DND-41 (cell line): Measurements from ENCODE around the gene JRKL.

Experiments used
- ATAC-seq: fragments of 200-7000 bp; cut with Tn5 transposase; 3 replicates; pipeline ENCODE4 v1.9.1; 2021; ENCODE audit warnings: low read depth; ENCODE audit not compliant: insufficient read depth
- DNase-seq: peaks from one replicate; pipeline ENCODE4 v3.0.0-alpha.2; 2020
- H2AFZ ChIP-seq: 2 replicates; pipeline ENCODE4 v1.6.0; 2012; ENCODE audit warnings: low read depth, low read length
- H3K27ac ChIP-seq: 2 replicates; pipeline ENCODE4 v1.5.1; 2012; ENCODE audit warnings: low read length, inconsistent platforms
- H3K27me3 ChIP-seq: fragments of 200-600 bp; sonication (generic); 2 replicates; pipeline ENCODE4 v1.6.0; 2012; ENCODE audit warnings: low read length, mild to moderate bottlenecking, inconsistent platforms; ENCODE audit not compliant: insufficient read depth, poor library complexity
- H3K36me3 ChIP-seq: 2 replicates; pipeline ENCODE4 v1.5.1; 2012; ENCODE audit warnings: low read length, inconsistent platforms; ENCODE audit not compliant: insufficient read depth
- H3K4me1 ChIP-seq: 2 replicates; pipeline ENCODE4 v1.5.1; 2012; ENCODE audit warnings: mild to moderate bottlenecking, low read length; ENCODE audit not compliant: insufficient read depth
- H3K4me2 ChIP-seq: 2 replicates; pipeline ENCODE4 v1.6.0; 2012; ENCODE audit warnings: mild to moderate bottlenecking, moderate library complexity, low read length, inconsistent platforms; ENCODE audit not compliant: insufficient read depth
- H3K4me3 ChIP-seq, 2 experiments: fragments of 200-600 bp in 1 of 2; shearing (Covaris generic) in 1 of 2; 2 replicates each; pipeline ENCODE4 v1.5.1; 2012 to 2016; ENCODE audit warnings: inconsistent platforms in 2 of 2, low read length in 2 of 2, mild to moderate bottlenecking in 2 of 2, low read depth in 1 of 2, moderate library complexity in 1 of 2
- H3K79me2 ChIP-seq: 2 replicates; pipeline ENCODE4 v1.6.0; 2012; ENCODE audit warnings: low read length, inconsistent platforms; ENCODE audit not compliant: insufficient read depth
- H3K9ac ChIP-seq: 2 replicates; pipeline ENCODE4 v1.6.0; 2012; ENCODE audit warnings: low read depth, mild to moderate bottlenecking, inconsistent platforms, low read length, moderate library complexity
- H3K9me3 ChIP-seq: 2 replicates; pipeline ENCODE4 v1.5.1; 2012; ENCODE audit warnings: low read length, moderate library complexity, mild to moderate bottlenecking, inconsistent platforms; ENCODE audit not compliant: insufficient read depth, severe bottlenecking
- H4K20me1 ChIP-seq: 2 replicates; pipeline ENCODE4 v1.6.0; 2012; ENCODE audit warnings: low read length; ENCODE audit not compliant: insufficient read depth
- CTCF ChIP-seq: IDR thresholded peaks from 2 replicates; pipeline ENCODE4 v1.5.1; 2012; ENCODE audit warnings: borderline replicate concordance, low read length, moderate library complexity, mild to moderate bottlenecking; ENCODE audit not compliant: poor library complexity, severe bottlenecking; ENCODE audit errors: extremely low read depth
- EZH2 ChIP-seq: IDR thresholded peaks from 3 replicates; pipeline ENCODE4 v1.6.1; 2012; ENCODE audit warnings: borderline replicate concordance, low read depth, mild to moderate bottlenecking, moderate library complexity, low read length, inconsistent platforms; ENCODE audit not compliant: severe bottlenecking

The JRKL gene

GRCh38 chr11:96366024-96366423, 23.8 kb upstream of the JRKL start:
- DNase-seq: no peak
- TF ChIP-seq EZH2 (no peak), CTCF (no peak)

GRCh38 chr11:96367342-96367741, 22.5 kb upstream of the JRKL start:
- Histone ChIP-seq H3K79me2 (no peaks in the 10 kb centered on the region), H3K9me3 (peaks cover 4% of the 10 kb centered on the region), H3K4me2 (no peak overlapping the region), H3K9ac (no peak overlapping the region), H3K4me1 (no peaks in the 10 kb centered on the region), H2AFZ (no peak overlapping the region), H3K36me3 (peaks cover 74% of the 10 kb centered on the region), H3K4me3 (no peak overlapping the region), H3K27ac (no peak overlapping the region), H3K27me3 (no peaks in the 10 kb centered on the region), H4K20me1 (no peaks in the 10 kb centered on the region)
- no peak for ATAC-seq
- TF ChIP-seq CTCF (no peak), EZH2 (no peak)
- no peak for DNase-seq

More at GRCh38 chr11:96366024-96366423, 23.8 kb upstream of the JRKL start:
- H3K36me3 ChIP-seq: peaks cover 64% of the 10 kb centered on the region
- H3K27me3 ChIP-seq: no peaks in the 10 kb centered on the region
- H3K4me1 ChIP-seq: no peaks in the 10 kb centered on the region
- no peak overlapping the region for H3K4me2 ChIP-seq
- H3K79me2 ChIP-seq: no peaks in the 10 kb centered on the region
- no peak overlapping the region for H3K9ac ChIP-seq
- peaks cover 4% of the 10 kb centered on the region for H3K9me3 ChIP-seq
- H3K4me3 ChIP-seq: no peak overlapping the region
- no peak for ATAC-seq
- H3K27ac ChIP-seq: no peak overlapping the region
- no peaks in the 10 kb centered on the region for H4K20me1 ChIP-seq
- H2AFZ ChIP-seq: no peak overlapping the region

- no peaks in the 10 kb centered on the region for H3K4me1 ChIP-seq
- no peaks in the 10 kb centered on the region for H4K20me1 ChIP-seq
- no peak overlapping the region for H3K4me2 ChIP-seq
- no peaks in the 10 kb centered on the region for H3K27me3 ChIP-seq
- no peak overlapping the region for H3K27ac ChIP-seq
- no peak for DNase-seq
- no peak overlapping the region for H3K4me3 ChIP-seq
- H3K79me2 ChIP-seq: no peaks in the 10 kb centered on the region
- no peak overlapping the region for H2AFZ ChIP-seq
- TF ChIP-seq EZH2: no peak
- no peak for TF ChIP-seq CTCF
- ATAC-seq: no peak
- H3K9me3 ChIP-seq: no peaks in the 10 kb centered on the region
- peaks cover 42% of the 10 kb centered on the region for H3K36me3 ChIP-seq
- H3K9ac ChIP-seq: no peak overlapping the region
Observed at GRCh38 chr11:96373826-96374225, 16.0 kb upstream of the JRKL start.

GRCh38 chr11:96376796-96377195, 13.0 kb upstream of the JRKL start:
- Histone ChIP-seq H4K20me1 (no peaks in the 10 kb centered on the region), H3K79me2 (no peaks in the 10 kb centered on the region), H3K27ac (no peak overlapping the region), H3K4me3 (no peak overlapping the region), H3K4me2 (no peak overlapping the region), H3K9me3 (no peaks in the 10 kb centered on the region), H3K27me3 (no peaks in the 10 kb centered on the region), H2AFZ (no peak overlapping the region), H3K9ac (no peak overlapping the region), H3K4me1 (no peaks in the 10 kb centered on the region), H3K36me3 (peaks cover 36% of the 10 kb centered on the region; the same call in 1 of the 2 replicates)
- DNase-seq (no peak), ATAC-seq (no peak)
- TF ChIP-seq EZH2 (no peak), CTCF (no peak)
